ENCODE measurements around the gene COL25A1. TPM values are rescaled to one million over a fixed set of nuclear protein-coding genes. Genes with fewer than 3 reads are reported as not detected.

Gene COL25A1
- total and polyA plus RNA-seq, 4 donors = 0.61 to 4.4 (median 2.1) TPM

DNA sequence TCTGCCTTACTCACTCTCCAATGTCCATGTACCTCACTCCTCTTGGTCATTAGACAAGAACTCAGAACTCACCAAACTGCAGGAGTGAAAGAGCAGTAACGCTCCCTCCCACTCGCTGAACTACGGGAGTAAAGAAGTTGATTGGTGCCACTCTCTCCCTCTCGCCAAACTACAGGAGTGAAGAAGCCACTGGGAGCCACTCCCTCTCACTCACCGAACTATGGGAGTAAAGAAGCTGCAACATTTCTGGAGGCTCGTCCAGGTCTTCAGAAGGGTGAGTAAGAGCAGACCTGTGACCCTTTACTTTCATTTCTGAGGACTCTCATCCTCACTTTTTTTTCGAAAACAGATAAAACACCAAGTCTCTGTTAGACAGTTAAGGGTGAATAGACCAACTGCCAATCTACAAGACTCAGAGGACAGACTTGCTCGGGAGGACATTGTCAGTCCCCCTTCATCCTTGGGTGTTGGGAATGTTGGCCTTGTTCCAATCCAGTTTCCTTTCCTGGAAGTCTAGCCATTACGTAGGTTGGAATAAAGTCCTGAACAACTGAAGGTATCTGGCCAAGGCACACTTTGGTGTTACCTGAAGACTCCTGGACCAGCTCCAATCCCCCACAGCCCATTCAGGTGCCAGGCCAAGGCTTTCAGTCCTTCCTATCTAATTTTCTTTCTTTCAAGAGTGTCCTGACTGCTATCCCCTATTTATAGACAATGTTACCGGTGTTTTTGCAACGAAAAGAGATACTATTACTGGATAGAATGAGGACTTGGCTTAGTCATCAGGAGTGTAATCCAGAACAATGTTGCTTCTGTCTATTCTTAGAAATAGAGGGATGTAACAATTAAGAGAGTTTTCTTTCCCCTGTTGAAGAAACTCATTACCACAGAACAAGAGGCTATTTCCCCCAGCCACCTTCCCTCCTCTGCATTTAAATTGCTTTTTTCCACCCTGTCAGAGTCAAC lies 11.0 kb upstream of the COL25A1 start:
- TF ChIP-seq RAD21 (IDR thresholded peaks at IDR 0.05) = no peak
- H3K27ac ChIP-seq (ENCODE audit: low read depth in 1 of 2, low read length in 2 of 2) = no peak overlapping the region
- H3K9ac ChIP-seq (ENCODE audit: low read depth in 1 of 2, low read length in 2 of 2) = no peak overlapping the region
- H3K4me1 ChIP-seq (ENCODE audit: control insufficient read depth in 4 of 4, insufficient read depth in 4 of 4, low read length in 3 of 4) = no peaks in the 10 kb centered on the region
- DNase-seq (ENCODE audit: low spot score) = no peak
- no peak overlapping the region for H3K4me3 ChIP-seq (ENCODE audit: low read depth in 1 of 3, low read length in 3 of 3)
- peaks cover 0 to 2% (median 0%) of the 10 kb centered on the region in 4 donors for H3K27me3 ChIP-seq (ENCODE audit: control insufficient read depth in 4 of 4, insufficient read depth in 4 of 4, low read length in 3 of 4)
- peaks cover 0 to 10% (median 5%) of the 10 kb centered on the region in 4 donors for H3K9me3 ChIP-seq (ENCODE audit: control insufficient read depth in 4 of 4, low read length in 3 of 4)
- 85% methylated on average over 11 of the region's 11 CpGs for WGBS
- no peaks in the 10 kb centered on the region for H3K36me3 ChIP-seq (ENCODE audit: control insufficient read depth in 4 of 4, insufficient read depth in 3 of 4, low read depth in 1 of 4, low read length in 3 of 4)

DNA sequence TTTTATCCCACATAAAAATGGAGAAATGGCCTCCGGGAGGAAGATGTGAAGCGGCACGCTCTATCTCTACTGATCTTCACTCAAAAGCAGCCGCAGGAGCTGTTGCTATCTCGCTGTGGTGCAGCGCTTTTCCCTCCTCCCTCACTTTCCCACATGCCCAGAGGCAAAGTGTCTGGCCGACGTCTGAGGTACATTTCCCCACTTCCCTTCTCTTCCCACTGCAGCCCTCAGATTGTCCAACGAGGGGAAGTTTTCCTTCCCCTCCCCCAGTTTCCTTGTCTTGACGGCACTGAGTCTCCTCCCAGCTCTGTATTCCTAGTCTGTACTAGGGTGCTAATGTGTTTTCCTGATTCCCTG lies 660 bp upstream of the COL25A1 start:
- Histone ChIP-seq H3K27me3 (ENCODE audit: control insufficient read depth in 4 of 4, insufficient read depth in 4 of 4, low read length in 3 of 4) (peaks cover 0 to 19% (median 5%) of the 10 kb centered on the region in 4 donors), H3K9ac (ENCODE audit: low read depth in 1 of 2, low read length in 2 of 2) (no peak overlapping the region)

More for the DNA sequence above, 660 bp upstream of the COL25A1 start:
- DNase-seq (ENCODE audit: low spot score) = no peak
- WGBS = 4% methylated on average over 10 of the region's 10 CpGs
- H3K4me1 ChIP-seq (ENCODE audit: control insufficient read depth in 4 of 4, insufficient read depth in 4 of 4, low read length in 3 of 4) = peaks cover 7 to 16% (median 13%) of the 10 kb centered on the region in 4 donors
- H3K4me3 ChIP-seq (ENCODE audit: low read depth in 1 of 3, low read length in 3 of 3) = peak overlapping the region; percentile 45 to 65 (median 59)
- no peaks in the 10 kb centered on the region for H3K36me3 ChIP-seq (ENCODE audit: control insufficient read depth in 4 of 4, insufficient read depth in 3 of 4, low read depth in 1 of 4, low read length in 3 of 4)
- no peak overlapping the region for H3K27ac ChIP-seq (ENCODE audit: low read depth in 1 of 2, low read length in 2 of 2)
- no peaks in the 10 kb centered on the region for H3K9me3 ChIP-seq (ENCODE audit: control insufficient read depth in 4 of 4, low read length in 3 of 4)
- TF ChIP-seq SP1 (IDR thresholded peaks at IDR 0.05) (no peak), TAF1 (conservative IDR thresholded peaks at IDR 0.05) (no peak), CTCF (IDR thresholded peaks at IDR 0.05; ENCODE audit: low read depth, low read length, missing input control) (no peak), EGR1 (IDR thresholded peaks at IDR 0.05; ENCODE audit: low read depth in 2 of 2) (no peak), FOXA2 (IDR thresholded peaks at IDR 0.05) (no peak), RXRA (IDR thresholded peaks at IDR 0.05) (no peak), NR2F2 (IDR thresholded peaks at IDR 0.05) (no peak), YY1 (IDR thresholded peaks at IDR 0.05) (no peak), GABPA (IDR thresholded peaks at IDR 0.05 in 1 of 2, conservative IDR thresholded peaks at IDR 0.05 in 1 of 2) (no peak), ATF3 (IDR thresholded peaks at IDR 0.05) (no peak), ZBTB33 (IDR thresholded peaks at IDR 0.05) (no peak), MAX (IDR thresholded peaks at IDR 0.05) (no peak), JUND (IDR thresholded peaks at IDR 0.05) (no peak), HNF4A (conservative IDR thresholded peaks at IDR 0.05) (no peak), FOXA1 (IDR thresholded peaks at IDR 0.05) (no peak), RAD21 (IDR thresholded peaks at IDR 0.05) (no peak), HNF4G (IDR thresholded peaks at IDR 0.05) (no peak)
- TF ChIP-seq, protein P1, sequence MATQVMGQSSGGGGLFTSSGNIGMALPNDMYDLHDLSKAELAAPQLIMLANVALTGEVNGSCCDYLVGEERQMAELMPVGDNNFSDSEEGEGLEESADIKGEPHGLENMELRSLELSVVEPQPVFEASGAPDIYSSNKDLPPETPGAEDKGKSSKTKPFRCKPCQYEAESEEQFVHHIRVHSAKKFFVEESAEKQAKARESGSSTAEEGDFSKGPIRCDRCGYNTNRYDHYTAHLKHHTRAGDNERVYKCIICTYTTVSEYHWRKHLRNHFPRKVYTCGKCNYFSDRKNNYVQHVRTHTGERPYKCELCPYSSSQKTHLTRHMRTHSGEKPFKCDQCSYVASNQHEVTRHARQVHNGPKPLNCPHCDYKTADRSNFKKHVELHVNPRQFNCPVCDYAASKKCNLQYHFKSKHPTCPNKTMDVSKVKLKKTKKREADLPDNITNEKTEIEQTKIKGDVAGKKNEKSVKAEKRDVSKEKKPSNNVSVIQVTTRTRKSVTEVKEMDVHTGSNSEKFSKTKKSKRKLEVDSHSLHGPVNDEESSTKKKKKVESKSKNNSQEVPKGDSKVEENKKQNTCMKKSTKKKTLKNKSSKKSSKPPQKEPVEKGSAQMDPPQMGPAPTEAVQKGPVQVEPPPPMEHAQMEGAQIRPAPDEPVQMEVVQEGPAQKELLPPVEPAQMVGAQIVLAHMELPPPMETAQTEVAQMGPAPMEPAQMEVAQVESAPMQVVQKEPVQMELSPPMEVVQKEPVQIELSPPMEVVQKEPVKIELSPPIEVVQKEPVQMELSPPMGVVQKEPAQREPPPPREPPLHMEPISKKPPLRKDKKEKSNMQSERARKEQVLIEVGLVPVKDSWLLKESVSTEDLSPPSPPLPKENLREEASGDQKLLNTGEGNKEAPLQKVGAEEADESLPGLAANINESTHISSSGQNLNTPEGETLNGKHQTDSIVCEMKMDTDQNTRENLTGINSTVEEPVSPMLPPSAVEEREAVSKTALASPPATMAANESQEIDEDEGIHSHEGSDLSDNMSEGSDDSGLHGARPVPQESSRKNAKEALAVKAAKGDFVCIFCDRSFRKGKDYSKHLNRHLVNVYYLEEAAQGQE (IDR thresholded peaks at IDR 0.05) = no peak
